ENCODE results near the gene DCUN1D5. TPM values are rescaled to one million over a fixed set of nuclear protein-coding genes. Genes with fewer than 3 reads are reported as not detected.

DCUN1D5 gene
- total and polyA plus RNA-seq, 9 of the 15 experiments (the other 6 are each of a cell fraction or from before 2014, with no cell fraction given): 38.4 to 242 (median 115) TPM

DNA sequence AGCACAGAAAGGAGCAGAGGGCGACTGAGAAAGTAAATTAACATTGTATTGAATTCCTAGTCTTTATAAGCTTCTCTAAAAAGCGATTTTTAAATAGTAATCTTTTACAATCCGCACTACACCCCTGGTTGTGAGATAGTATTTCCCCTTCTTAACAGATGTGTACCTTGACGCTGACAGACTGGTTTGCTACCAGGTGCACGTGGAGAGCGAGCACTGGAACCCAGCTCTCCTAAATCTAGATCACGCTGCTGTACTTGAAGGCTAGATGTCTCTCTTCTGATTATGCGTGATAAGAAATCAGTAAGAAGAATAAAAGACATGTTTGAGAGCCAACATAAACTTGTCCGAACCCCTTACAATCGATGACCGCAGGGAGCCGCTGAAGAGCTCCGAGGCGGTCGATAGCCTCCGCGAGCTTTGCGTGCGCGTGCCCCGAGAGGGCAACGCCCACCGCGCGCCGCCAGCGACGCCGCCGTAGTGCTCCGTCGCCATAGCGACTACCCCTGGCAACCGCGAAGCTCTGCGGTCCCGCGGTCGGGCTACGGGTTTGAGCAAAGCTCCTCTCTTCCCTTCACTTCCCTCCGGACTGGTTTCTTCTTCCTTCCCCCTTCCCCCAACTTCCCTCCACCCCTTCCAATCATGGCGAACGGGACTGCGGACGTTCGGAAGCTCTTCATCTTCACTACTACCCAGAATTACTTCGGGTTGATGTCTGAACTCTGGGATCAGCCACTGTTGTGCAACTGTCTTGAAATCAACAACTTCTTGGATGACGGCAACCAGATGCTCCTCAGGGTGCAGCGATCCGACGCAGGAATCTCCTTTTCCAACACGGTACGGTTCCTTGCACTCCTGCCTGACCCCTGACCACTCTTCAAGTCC is 17.2 kb upstream of the DCUN1D5 start, which contains the start of gene DYNC2H1 (continued):
- TF ChIP-seq SRF (CRISPR knock-in tag; IDR thresholded peaks at IDR 0.05): no peak
- no peak for TF ChIP-seq GATAD2A (IDR thresholded peaks at IDR 0.05)
- peak; percentile 75 for TF ChIP-seq CREM (IDR thresholded peaks at IDR 0.05; ENCODE audit: low read depth)
- TF ChIP-seq POLR2G (IDR thresholded peaks at IDR 0.05; ENCODE audit: low read depth, low read length): peak; percentile 47
- TF ChIP-seq NR3C1 (CRISPR knock-in tag; IDR thresholded peaks at IDR 0.05): no peak
- TF ChIP-seq, protein P1, sequence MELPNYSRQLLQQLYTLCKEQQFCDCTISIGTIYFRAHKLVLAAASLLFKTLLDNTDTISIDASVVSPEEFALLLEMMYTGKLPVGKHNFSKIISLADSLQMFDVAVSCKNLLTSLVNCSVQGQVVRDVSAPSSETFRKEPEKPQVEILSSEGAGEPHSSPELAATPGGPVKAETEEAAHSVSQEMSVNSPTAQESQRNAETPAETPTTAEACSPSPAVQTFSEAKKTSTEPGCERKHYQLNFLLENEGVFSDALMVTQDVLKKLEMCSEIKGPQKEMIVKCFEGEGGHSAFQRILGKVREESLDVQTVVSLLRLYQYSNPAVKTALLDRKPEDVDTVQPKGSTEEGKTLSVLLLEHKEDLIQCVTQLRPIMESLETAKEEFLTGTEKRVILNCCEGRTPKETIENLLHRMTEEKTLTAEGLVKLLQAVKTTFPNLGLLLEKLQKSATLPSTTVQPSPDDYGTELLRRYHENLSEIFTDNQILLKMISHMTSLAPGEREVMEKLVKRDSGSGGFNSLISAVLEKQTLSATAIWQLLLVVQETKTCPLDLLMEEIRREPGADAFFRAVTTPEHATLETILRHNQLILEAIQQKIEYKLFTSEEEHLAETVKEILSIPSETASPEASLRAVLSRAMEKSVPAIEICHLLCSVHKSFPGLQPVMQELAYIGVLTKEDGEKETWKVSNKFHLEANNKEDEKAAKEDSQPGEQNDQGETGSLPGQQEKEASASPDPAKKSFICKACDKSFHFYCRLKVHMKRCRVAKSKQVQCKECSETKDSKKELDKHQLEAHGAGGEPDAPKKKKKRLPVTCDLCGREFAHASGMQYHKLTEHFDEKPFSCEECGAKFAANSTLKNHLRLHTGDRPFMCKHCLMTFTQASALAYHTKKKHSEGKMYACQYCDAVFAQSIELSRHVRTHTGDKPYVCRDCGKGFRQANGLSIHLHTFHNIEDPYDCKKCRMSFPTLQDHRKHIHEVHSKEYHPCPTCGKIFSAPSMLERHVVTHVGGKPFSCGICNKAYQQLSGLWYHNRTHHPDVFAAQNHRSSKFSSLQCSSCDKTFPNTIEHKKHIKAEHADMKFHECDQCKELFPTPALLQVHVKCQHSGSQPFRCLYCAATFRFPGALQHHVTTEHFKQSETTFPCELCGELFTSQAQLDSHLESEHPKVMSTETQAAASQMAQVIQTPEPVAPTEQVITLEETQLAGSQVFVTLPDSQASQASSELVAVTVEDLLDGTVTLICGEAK (IDR thresholded peaks at IDR 0.05): no peak
- TF ChIP-seq, protein P1 (CRISPR knock-in tag; IDR thresholded peaks at IDR 0.05): no peak
- no peak for TF ChIP-seq SUPT5H (IDR thresholded peaks at IDR 0.05)
- TF ChIP-seq, protein P2, sequence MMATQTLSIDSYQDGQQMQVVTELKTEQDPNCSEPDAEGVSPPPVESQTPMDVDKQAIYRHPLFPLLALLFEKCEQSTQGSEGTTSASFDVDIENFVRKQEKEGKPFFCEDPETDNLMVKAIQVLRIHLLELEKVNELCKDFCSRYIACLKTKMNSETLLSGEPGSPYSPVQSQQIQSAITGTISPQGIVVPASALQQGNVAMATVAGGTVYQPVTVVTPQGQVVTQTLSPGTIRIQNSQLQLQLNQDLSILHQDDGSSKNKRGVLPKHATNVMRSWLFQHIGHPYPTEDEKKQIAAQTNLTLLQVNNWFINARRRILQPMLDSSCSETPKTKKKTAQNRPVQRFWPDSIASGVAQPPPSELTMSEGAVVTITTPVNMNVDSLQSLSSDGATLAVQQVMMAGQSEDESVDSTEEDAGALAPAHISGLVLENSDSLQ (IDR thresholded peaks at IDR 0.05): peak; percentile 18; the same call in 1 of the 2 replicates
- peak; percentile 85 for TF ChIP-seq MYC (IDR thresholded peaks at IDR 0.05; ENCODE audit: low read depth, low read length)
- no peak for TF ChIP-seq MYC (CRISPR knock-in tag; IDR thresholded peaks at IDR 0.05; ENCODE audit: borderline replicate concordance, low read depth)
- TF ChIP-seq ZNF232 (CRISPR knock-in tag; IDR thresholded peaks at IDR 0.05): no peak
- no peak for TF ChIP-seq ZNF76 (CRISPR knock-in tag; IDR thresholded peaks at IDR 0.05; ENCODE audit: borderline replicate concordance)
- TF ChIP-seq, protein P3, sequence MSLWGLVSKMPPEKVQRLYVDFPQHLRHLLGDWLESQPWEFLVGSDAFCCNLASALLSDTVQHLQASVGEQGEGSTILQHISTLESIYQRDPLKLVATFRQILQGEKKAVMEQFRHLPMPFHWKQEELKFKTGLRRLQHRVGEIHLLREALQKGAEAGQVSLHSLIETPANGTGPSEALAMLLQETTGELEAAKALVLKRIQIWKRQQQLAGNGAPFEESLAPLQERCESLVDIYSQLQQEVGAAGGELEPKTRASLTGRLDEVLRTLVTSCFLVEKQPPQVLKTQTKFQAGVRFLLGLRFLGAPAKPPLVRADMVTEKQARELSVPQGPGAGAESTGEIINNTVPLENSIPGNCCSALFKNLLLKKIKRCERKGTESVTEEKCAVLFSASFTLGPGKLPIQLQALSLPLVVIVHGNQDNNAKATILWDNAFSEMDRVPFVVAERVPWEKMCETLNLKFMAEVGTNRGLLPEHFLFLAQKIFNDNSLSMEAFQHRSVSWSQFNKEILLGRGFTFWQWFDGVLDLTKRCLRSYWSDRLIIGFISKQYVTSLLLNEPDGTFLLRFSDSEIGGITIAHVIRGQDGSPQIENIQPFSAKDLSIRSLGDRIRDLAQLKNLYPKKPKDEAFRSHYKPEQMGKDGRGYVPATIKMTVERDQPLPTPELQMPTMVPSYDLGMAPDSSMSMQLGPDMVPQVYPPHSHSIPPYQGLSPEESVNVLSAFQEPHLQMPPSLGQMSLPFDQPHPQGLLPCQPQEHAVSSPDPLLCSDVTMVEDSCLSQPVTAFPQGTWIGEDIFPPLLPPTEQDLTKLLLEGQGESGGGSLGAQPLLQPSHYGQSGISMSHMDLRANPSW (CRISPR knock-in tag; IDR thresholded peaks at IDR 0.05): no peak
- 0 out of 2 replicates have a peak, but pooled peaks have one; percentile 44 for TF ChIP-seq CHD2 (IDR thresholded peaks at IDR 0.05; ENCODE audit: low read depth, low read length)
- TF ChIP-seq ZSCAN29 (IDR thresholded peaks at IDR 0.05): no peak
